Upper lobe of left lung (tissue), 6 donors: ENCODE data around the gene TROAP. TPM values are rescaled to one million over a fixed set of nuclear protein-coding genes. Genes with fewer than 3 reads are reported as not detected.

Experiments
- ATAC-seq, 2 donors: fragments of 200-7000 bp; cut with Tn5 transposase; one replicate each; pipeline ENCODE4 v1.9.1; 2022; ENCODE audit warnings: mild to moderate bottlenecking in 2 of 2, moderate library complexity in 2 of 2; ENCODE audit not compliant: low FRiP score in 2 of 2
- DNase-seq, 2 donors: peaks; one replicate each; pipeline ENCODE4 v3.0.0-alpha.2; 2019 to 2020
- H3K27ac ChIP-seq, 4 donors: fragments of 200-600 bp; sonication (generic); one replicate each; pipeline ENCODE4 v1.5.1; 2016 to 2019
- H3K27me3 ChIP-seq, 4 donors: fragments of 200-600 bp; sonication (generic); one replicate each; pipeline ENCODE4 v1.5.1; 2017 to 2019
- H3K36me3 ChIP-seq, 4 donors: fragments of 200-600 bp; sonication (generic); one replicate each; pipeline ENCODE4 v1.5.1; 2016 to 2019
- H3K4me1 ChIP-seq, 4 donors: fragments of 200-600 bp; sonication (generic); one replicate each; pipeline ENCODE4 v1.5.1; 2018 to 2019
- H3K4me3 ChIP-seq, 4 donors: fragments of 200-600 bp; sonication (generic); one replicate each; pipeline ENCODE4 v1.5.1; 2017 to 2019; ENCODE audit warnings: mild to moderate bottlenecking in 2 of 4, moderate library complexity in 1 of 4
- H3K9me3 ChIP-seq, 4 donors: fragments of 200-600 bp; sonication (generic); one replicate each; pipeline ENCODE4 v1.5.1; 2018 to 2019
- EP300 ChIP-seq, 4 donors: sonication (generic); formaldehyde crosslinking; IDR thresholded peaks; one replicate each; pipeline ENCODE4 v1.5.1; 2017; ENCODE audit warnings: antibody characterized with exemption in 4 of 4, control low read depth in 2 of 4
- POLR2A ChIP-seq, 4 donors: fragments of 450-650 bp; IDR thresholded peaks; one replicate each; pipeline ENCODE4 v1.5.1; 2016 to 2017; ENCODE audit warnings: antibody characterized with exemption in 4 of 4, mild to moderate bottlenecking in 2 of 4
- POLR2AphosphoS5 ChIP-seq, 2 donors: sonication (generic); formaldehyde crosslinking; IDR thresholded peaks; one replicate each; pipeline ENCODE4 v1.5.1; 2017; ENCODE audit warnings: antibody characterized with exemption in 2 of 2
- WGBS, 2 donors: methylation state at CpG; one replicate each; pipeline ENCODE4 v1.1.5; 2017 to 2018; 5-methylcytosine and 5-hydroxymethylcytosine counted together
- total RNA-seq, 6 donors: library from RNA; depleted of rRNA in 4 of 6; stranded (reverse); fragments of >200 nt in 4 of 6; gene quantifications; one replicate each; pipeline versions ENCODE4 v1.1.0 to v1.2.1, GENCODE V29; 2016 to 2021
- TF ChIP-seq, protein P1 (sequence below), 6 experiments: fragments of 450-650 bp in 4 of 6; fragments of 200-600 bp in 2 of 6; sonication (generic) in 2 of 6; IDR thresholded peaks; one replicate each; pipeline ENCODE4 v1.5.1; 2016 to 2019; ENCODE audit warnings: antibody characterized with exemption in 6 of 6
- donor health status: DM: no; HTN: no; CAD: no; lungs with moderate emphysema.
- donor health status: DM: no; HTN: yes; CAD: no; lungs with severe emphysema.

TROAP gene
- total RNA-seq, 6 donors from 2014 or later = 0.86 to 3.3 (median 3.0) TPM; not detected in 2

DNA sequence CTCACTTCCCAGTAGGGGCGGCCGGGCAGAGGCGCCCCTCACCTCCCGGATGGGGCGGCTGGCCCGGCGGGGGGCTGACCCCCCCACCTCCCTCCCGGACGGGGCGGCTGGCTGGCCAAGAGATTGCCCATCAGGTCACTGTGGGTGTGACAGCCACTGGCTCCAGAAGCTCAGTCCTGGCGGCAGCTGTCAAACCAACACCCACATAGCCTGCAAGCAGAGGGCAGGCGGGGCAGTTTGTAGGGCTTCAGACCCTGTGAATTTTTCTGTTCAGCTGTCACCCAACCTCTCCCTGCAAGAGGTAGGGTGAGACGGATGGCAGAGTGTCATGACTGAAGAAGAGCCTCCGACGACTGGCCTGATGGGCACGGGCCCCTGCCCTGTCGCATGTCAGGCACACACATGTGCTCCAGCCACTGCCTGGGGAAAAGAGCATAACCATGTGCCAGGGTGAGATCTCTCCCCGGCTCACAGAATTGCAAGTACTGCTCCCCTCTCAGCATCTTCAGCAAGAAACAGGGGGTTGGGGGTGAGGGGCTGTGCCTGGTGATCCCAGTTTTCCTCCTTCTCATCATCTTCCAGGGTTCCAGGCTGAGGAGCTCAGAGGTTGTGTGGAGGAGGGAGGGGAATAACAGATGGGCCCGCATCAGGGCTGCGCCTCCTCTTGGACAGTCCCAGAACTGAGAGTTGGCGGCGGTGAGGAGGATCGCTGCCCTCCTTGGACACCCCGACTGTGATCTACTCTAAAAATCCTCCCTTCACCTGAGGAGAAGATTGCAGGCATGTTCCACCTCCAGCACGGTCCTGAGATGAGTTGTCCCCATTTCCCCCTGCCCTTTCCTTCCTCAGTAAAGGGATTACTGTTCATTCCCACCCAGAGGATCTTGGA is 39.3 kb upstream of the TROAP start:
- ATAC-seq = no peak
- Histone ChIP-seq H3K4me1 (peaks cover 0 to 13% (median 0%) of the 10 kb centered on the region in 4 donors), H3K9me3 (no peaks in the 10 kb centered on the region), H3K27me3 (no peaks in the 10 kb centered on the region), H3K4me3 (no peak overlapping the region), H3K36me3 (no peaks in the 10 kb centered on the region), H3K27ac (no peak overlapping the region)
- DNase-seq = peak in 1 of 2 donors; percentile 54
- TF ChIP-seq POLR2AphosphoS5 (IDR thresholded peaks at IDR 0.05) (no peak), EP300 (IDR thresholded peaks at IDR 0.05) (no peak), POLR2A (IDR thresholded peaks at IDR 0.05) (no peak)
- TF ChIP-seq, protein P1, sequence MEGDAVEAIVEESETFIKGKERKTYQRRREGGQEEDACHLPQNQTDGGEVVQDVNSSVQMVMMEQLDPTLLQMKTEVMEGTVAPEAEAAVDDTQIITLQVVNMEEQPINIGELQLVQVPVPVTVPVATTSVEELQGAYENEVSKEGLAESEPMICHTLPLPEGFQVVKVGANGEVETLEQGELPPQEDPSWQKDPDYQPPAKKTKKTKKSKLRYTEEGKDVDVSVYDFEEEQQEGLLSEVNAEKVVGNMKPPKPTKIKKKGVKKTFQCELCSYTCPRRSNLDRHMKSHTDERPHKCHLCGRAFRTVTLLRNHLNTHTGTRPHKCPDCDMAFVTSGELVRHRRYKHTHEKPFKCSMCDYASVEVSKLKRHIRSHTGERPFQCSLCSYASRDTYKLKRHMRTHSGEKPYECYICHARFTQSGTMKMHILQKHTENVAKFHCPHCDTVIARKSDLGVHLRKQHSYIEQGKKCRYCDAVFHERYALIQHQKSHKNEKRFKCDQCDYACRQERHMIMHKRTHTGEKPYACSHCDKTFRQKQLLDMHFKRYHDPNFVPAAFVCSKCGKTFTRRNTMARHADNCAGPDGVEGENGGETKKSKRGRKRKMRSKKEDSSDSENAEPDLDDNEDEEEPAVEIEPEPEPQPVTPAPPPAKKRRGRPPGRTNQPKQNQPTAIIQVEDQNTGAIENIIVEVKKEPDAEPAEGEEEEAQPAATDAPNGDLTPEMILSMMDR (IDR thresholded peaks at IDR 0.05) = no peak
- WGBS, 2 donors = 87 to 89% methylated on average over 5 to 17 of the region's 25 CpGs

- Histone ChIP-seq H3K27me3 (no peaks in the 10 kb centered on the region), H3K27ac (no peak overlapping the region), H3K36me3 (no peaks in the 10 kb centered on the region), H3K9me3 (no peaks in the 10 kb centered on the region), H3K4me3 (no peak overlapping the region), H3K4me1 (peaks cover 0 to 9% (median 0%) of the 10 kb centered on the region in 4 donors)
- no peak for DNase-seq
- TF ChIP-seq POLR2AphosphoS5 (IDR thresholded peaks at IDR 0.05) = no peak
- no peak for TF ChIP-seq EP300 (IDR thresholded peaks at IDR 0.05)
- TF ChIP-seq POLR2A (IDR thresholded peaks at IDR 0.05) = no peak
- TF ChIP-seq, protein P1 (IDR thresholded peaks at IDR 0.05) = no peak
- WGBS, 2 donors = 80 to 84% methylated on average over 4 of the region's 4 CpGs
- ATAC-seq = no peak
These were observed 38.4 kb upstream of the TROAP start for GRCh38 chr12:49284672-49285071.

GRCh38 chr12:49287876-49288275 is 35.2 kb upstream of the TROAP start:
- DNase-seq (no peak), ATAC-seq (no peak)
- Histone ChIP-seq H3K36me3 (no peaks in the 10 kb centered on the region), H3K27me3 (no peaks in the 10 kb centered on the region), H3K4me3 (no peak overlapping the region), H3K9me3 (no peaks in the 10 kb centered on the region), H3K4me1 (peaks cover 0 to 2% (median under 1%) of the 10 kb centered on the region in 4 donors), H3K27ac (no peak overlapping the region)
- TF ChIP-seq POLR2A (IDR thresholded peaks at IDR 0.05) (no peak), POLR2AphosphoS5 (IDR thresholded peaks at IDR 0.05) (no peak), EP300 (IDR thresholded peaks at IDR 0.05) (no peak)
- TF ChIP-seq, protein P1 (IDR thresholded peaks at IDR 0.05) = no peak
- WGBS, 2 donors = 53 to 59% methylated on average over 6 of the region's 6 CpGs

DNA sequence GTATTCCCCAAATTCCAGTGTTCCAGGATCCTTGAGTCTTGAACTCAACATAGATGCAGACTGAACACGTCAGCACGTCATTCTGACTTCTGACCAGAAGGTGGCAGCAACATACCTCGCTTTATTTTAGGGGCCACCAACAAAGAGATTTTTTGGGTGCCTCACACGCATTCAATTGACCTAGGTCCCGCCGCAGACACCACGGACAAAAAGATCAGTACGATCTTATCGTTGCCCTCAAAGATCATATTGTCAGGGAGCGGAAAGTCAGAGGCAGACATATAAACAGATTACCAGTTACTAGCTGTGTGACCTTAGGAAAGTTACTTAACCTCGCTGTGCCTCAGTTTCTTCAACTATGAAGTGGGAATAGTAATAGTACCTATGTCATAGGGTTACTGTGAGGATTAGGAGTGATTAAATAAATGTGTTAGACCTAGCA is 34.6 kb upstream of the TROAP start:
- Histone ChIP-seq H3K27me3 (no peaks in the 10 kb centered on the region), H3K4me3 (no peak overlapping the region), H3K36me3 (no peaks in the 10 kb centered on the region), H3K4me1 (peaks cover 3 to 8% (median 6%) of the 10 kb centered on the region in 4 donors), H3K9me3 (no peaks in the 10 kb centered on the region), H3K27ac (no peak overlapping the region)
- ATAC-seq (peak in 1 of 2 donors; percentile 75), DNase-seq (peak in 1 of 2 donors; percentile 56)
- WGBS, 2 donors = 9 to 10% methylated on average over 11 of the region's 11 CpGs
- TF ChIP-seq, protein P1 (IDR thresholded peaks at IDR 0.05) = peak; percentile 73 to 88 (median 80)
- no peak for TF ChIP-seq POLR2AphosphoS5 (IDR thresholded peaks at IDR 0.05)
